Calu3 (cell line): ENCODE measurements around the gene PCDHGB7. TPM values are rescaled to one million over a fixed set of nuclear protein-coding genes. Genes with fewer than 3 reads are reported as not detected.
A peak's percentile ranks its signal among the peaks of the same experiment; 100 is the strongest.
"Not testable (repeated sequence)": the region's sequence is repeated elsewhere in the genome, so short reads cannot be mapped to it uniquely, and the experiment has no call there.

Experiments used
- BruUV-seq: library from RNA; stranded (reverse); fragments of 400-500 nt; replicated peaks from 2 replicates; lab custom pipeline; 2021; lab: Mats Ljungman, UMichigan
- CTCF ChIA-PET: fragments of 300-600 bp; sonication (Branson Sonifier 250); formaldehyde crosslinking; loops from one replicate; lab custom pipeline; 2022; ENCODE audit warnings: antibody characterized with exemption; lab: Charles Lee
- DNase-seq: peaks from one replicate; pipeline ENCODE4 v3.0.0; 2022
- H3K27ac Mint-ChIP-seq: one replicate; pipeline ENCODE4 v1.8.0; 2022; ENCODE audit warnings: mixed read lengths; ENCODE audit not compliant: unreplicated experiment
- H3K27me3 Mint-ChIP-seq: one replicate; pipeline ENCODE4 v1.8.0; 2022; ENCODE audit warnings: mixed read lengths; ENCODE audit not compliant: unreplicated experiment
- H3K36me3 Mint-ChIP-seq: one replicate; pipeline ENCODE4 v1.8.0; 2022; ENCODE audit warnings: mild to moderate bottlenecking, moderate library complexity, mixed read lengths; ENCODE audit not compliant: insufficient read depth, unreplicated experiment
- H3K4me1 Mint-ChIP-seq: one replicate; pipeline ENCODE4 v1.8.0; 2022; ENCODE audit warnings: mild to moderate bottlenecking, low read depth, mixed read lengths; ENCODE audit not compliant: unreplicated experiment
- H3K4me3 Mint-ChIP-seq: one replicate; pipeline ENCODE4 v1.8.0; 2022; ENCODE audit warnings: mild to moderate bottlenecking, low read depth, moderate library complexity, mixed read lengths; ENCODE audit not compliant: unreplicated experiment
- H3K9me3 Mint-ChIP-seq: one replicate; pipeline ENCODE4 v1.8.0; 2022; ENCODE audit warnings: low read depth, mixed read lengths; ENCODE audit not compliant: unreplicated experiment
- intact Hi-C: fragments of 100-400 bp; cut with micrococcal nuclease; formaldehyde crosslinking; loops from one replicate; pipeline ENCODE4 v1.10.0; 2022; ENCODE audit not compliant: unreplicated experiment
- total RNA-seq: library from RNA; stranded (reverse); gene quantifications from 2 replicates; pipeline ENCODE4 v1.2.3, GENCODE V29; 2022
- TF ChIP-seq, protein P1 (sequence below): fragments of 200-600 bp; IDR thresholded peaks from one replicate; pipeline ENCODE4 v1.8.0; 2022; ENCODE audit warnings: antibody characterized with exemption; ENCODE audit not compliant: unreplicated experiment

PCDHGB7 gene
- total RNA-seq, 1 experiment from 2014 or later, result 13.6 TPM

GRCh38 chr5:141430332-141431113 lies 13.0 kb downstream of the PCDHGB7 start, which contains the start of gene PCDHGA12:
Gene PCDHGA12 (plus strand): TSS chr5:141430507. CDS start chr5:141430760, 253 bp downstream.
- TF ChIP-seq, protein P1, sequence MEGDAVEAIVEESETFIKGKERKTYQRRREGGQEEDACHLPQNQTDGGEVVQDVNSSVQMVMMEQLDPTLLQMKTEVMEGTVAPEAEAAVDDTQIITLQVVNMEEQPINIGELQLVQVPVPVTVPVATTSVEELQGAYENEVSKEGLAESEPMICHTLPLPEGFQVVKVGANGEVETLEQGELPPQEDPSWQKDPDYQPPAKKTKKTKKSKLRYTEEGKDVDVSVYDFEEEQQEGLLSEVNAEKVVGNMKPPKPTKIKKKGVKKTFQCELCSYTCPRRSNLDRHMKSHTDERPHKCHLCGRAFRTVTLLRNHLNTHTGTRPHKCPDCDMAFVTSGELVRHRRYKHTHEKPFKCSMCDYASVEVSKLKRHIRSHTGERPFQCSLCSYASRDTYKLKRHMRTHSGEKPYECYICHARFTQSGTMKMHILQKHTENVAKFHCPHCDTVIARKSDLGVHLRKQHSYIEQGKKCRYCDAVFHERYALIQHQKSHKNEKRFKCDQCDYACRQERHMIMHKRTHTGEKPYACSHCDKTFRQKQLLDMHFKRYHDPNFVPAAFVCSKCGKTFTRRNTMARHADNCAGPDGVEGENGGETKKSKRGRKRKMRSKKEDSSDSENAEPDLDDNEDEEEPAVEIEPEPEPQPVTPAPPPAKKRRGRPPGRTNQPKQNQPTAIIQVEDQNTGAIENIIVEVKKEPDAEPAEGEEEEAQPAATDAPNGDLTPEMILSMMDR, result no peak
- BruUV-seq, result no TSS peak
- Mint-ChIP-seq H3K27me3 (no peaks in the 10 kb centered on the region), H3K27ac (no peak within 1 kb of the TSS), H3K4me3 (no peak within 1 kb of the TSS), H3K9me3 (peaks cover 28% of the 10 kb centered on the region), H3K36me3 (peaks cover 26% of the 10 kb centered on the region), H3K4me1 (no peaks in the 10 kb centered on the region)
- DNase-seq, result no peak
- CTCF ChIA-PET, result interaction anchor here (0.6 kb wide), 2 partner anchors 13 to 84 kb away, joined by 3 read pairs; partner anchors contain the start of gene PCDHGB7
- intact Hi-C loops, result no loop called here

DNA sequence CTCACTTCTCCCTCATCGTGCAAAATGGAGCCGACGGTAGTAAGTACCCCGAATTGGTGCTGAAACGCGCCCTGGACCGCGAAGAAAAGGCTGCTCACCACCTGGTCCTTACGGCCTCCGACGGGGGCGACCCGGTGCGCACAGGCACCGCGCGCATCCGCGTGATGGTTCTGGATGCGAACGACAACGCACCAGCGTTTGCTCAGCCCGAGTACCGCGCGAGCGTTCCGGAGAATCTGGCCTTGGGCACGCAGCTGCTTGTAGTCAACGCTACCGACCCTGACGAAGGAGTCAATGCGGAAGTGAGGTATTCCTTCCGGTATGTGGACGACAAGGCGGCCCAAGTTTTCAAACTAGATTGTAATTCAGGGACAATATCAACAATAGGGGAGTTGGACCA lies 13.8 kb downstream of the PCDHGB7 start:
- BruUV-seq, result no TSS peak
- Mint-ChIP-seq H3K27ac (no peak overlapping the region), H3K27me3 (no peaks in the 10 kb centered on the region), H3K9me3 (peaks cover 25% of the 10 kb centered on the region), H3K4me1 (no peaks in the 10 kb centered on the region), H3K36me3 (peaks cover 26% of the 10 kb centered on the region), H3K4me3 (no peak overlapping the region)
- DNase-seq, result no peak
- TF ChIP-seq, protein P1, result no peak
- CTCF ChIA-PET, result no interaction called here
- intact Hi-C loops, result no loop called here

GRCh38 chr5:141432308-141432707 lies 14.8 kb downstream of the PCDHGB7 start:
- H3K27me3 Mint-ChIP-seq, DNase-seq, H3K4me3 Mint-ChIP-seq, BruUV-seq, H3K4me1 Mint-ChIP-seq, H3K27ac Mint-ChIP-seq, CTCF ChIA-PET, intact Hi-C loops: not testable (repeated sequence)
- peaks cover 26% of the 10 kb centered on the region for H3K36me3 Mint-ChIP-seq
- H3K9me3 Mint-ChIP-seq, result peaks cover 23% of the 10 kb centered on the region

GRCh38 chr5:141432726-141433125 lies 15.2 kb downstream of the PCDHGB7 start:
- H3K4me1 Mint-ChIP-seq, BruUV-seq, intact Hi-C loops, H3K27me3 Mint-ChIP-seq, H3K4me3 Mint-ChIP-seq, DNase-seq, CTCF ChIA-PET: not testable (repeated sequence)
- H3K27ac Mint-ChIP-seq, result peak overlapping the region; percentile 57
- H3K9me3 Mint-ChIP-seq, result peaks cover 23% of the 10 kb centered on the region
- peaks cover 26% of the 10 kb centered on the region for H3K36me3 Mint-ChIP-seq

DNA sequence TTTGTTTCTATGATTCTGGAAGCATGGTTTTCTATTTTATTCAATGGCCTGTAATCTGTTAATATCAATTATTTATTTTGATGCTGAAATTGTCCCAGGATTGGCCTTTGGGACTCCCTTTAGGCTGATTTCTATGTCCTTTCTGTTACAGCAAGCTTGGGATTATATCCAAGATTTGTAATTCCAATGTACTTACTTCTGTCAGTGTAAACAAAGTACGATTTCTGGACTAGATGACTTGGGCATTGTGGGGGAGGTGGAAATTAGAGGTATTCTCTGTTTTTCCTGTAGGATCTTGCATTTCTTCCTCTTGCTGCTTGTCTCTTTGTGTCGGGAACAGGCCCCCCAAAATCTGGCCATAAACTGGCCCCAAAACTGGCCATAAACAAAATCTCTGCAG lies 16.5 kb downstream of the PCDHGB7 start:
- H3K27ac Mint-ChIP-seq, result no peak overlapping the region
- TF ChIP-seq, protein P1, result no peak
- H3K4me1 Mint-ChIP-seq, result no peaks in the 10 kb centered on the region
- H3K9me3 Mint-ChIP-seq, result peaks cover 18% of the 10 kb centered on the region
- intact Hi-C loops, result no loop called here
- H3K27me3 Mint-ChIP-seq, result no peaks in the 10 kb centered on the region
- no peak overlapping the region for H3K4me3 Mint-ChIP-seq
- no TSS peak for BruUV-seq
- CTCF ChIA-PET, result no interaction called here
- DNase-seq, result no peak
- H3K36me3 Mint-ChIP-seq, result peaks cover 20% of the 10 kb centered on the region
